HS-27A (cell line): ENCODE measurements around the gene PSORS1C1.
A peak's percentile ranks its signal among the peaks of the same experiment; 100 is the strongest.

Source experiments
- DNase-seq: peaks from one replicate; pipeline ENCODE4 v3.0.0-alpha.2; 2012; ENCODE audit warnings: low read depth, missing footprints

Gene PSORS1C1

DNA sequence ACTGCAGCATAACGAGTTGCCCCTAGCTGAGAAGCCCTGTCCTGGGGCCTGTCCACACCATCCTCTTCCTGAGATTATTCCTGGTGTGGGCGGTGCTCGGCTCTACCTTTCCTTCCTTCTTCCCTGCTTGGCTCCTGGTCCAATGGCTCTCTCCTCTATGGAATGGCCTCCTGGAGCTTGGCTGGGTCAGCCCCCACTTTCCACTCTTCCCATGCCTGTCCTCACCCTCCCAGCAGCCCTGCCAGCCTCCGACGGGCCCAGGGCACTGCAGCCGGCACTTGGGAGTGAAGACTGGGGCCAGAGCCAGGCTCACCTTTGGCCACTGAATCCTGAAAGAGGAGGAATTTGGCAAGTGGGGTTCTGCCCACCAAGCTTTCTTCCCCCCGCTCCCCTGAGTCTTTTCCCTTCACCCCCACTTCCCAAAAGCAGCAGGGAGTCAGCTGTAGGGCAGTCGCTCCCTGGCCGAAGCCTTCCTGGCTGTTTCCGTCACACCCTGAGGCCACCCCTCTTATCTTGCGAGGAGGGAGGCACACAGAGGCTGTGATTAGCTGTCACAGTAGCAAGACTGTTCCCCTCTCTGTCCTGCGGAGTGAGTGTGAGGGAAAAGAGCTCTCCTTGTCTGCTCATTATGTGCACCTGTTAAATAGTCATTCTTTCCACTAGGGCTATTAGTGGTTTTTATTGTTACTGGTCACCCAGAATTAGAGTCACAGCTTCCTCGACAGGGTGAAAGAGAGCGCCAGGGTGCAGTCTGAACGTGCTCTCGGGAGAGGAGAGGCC, 12.0 kb downstream of the PSORS1C1 start:
- DNase-seq = no peak

DNA sequence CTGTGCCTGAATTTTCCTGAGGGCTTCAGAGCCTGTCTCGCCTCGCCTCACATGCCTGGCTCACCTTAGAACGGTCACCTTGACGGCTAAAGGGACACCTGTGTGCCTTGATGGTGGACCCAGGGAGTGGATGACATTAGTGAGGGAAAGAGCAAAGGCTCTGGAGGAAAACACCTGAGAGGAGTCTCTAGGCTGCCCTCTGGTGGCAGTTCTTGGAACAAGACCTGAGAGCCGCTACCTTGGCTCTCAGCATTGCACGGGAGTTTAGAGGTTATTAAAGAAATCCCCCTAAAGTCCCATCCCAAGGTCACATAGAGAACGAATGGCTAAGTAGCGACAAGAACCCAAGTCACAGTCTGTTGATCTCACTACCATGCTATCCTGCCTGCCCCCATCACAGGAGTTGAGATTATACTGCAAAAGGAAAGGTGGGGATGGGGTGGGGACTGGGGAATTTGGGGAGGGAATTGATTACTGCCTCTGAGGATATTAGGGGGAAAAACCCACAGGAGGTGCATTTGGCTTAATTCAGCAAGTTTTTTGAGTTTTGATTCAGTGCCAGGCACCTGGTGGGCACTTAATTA, 13.6 kb downstream of the PSORS1C1 start:
- DNase-seq = peak; percentile 26

DNA sequence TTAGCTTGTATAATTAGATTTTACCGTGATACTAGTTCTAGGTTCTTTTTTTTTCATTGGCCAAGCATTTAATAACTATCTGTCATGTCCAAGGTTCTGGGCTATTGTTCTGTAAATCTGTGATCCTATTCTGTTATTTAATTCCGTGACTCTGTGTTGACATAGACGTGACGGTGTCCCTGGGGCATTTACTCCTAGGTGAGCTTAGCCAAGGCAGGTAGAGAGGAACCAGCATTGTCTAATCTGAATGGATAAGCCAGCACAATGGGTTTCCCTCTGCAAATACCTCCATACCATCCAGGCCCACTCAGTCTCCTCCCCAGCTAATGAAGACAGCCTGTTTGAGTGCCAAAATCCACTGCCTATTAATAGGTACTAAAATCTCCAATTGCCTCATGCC, 14.5 kb downstream of the PSORS1C1 start:
- DNase-seq = no peak

DNA sequence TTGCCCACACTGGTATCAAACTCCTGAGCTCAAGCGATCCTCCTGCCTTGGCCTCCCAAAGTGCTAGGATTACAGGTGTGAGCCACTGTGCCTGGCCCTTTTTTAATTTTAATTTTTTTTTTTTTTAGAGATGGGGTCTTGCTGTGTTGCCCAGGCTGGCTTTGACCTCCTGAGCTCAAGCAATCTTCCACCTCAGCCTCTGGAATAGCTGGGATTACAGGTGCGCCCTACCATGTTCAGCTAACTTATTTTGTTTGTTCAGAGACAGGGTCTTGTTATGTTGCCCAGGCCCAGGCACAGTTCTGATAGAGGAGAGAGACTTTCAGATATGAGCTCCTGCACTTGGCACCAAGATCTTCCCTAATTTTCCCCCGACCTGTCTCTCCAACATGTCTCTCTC, 16.2 kb downstream of the PSORS1C1 start:
- DNase-seq = no peak

DNA sequence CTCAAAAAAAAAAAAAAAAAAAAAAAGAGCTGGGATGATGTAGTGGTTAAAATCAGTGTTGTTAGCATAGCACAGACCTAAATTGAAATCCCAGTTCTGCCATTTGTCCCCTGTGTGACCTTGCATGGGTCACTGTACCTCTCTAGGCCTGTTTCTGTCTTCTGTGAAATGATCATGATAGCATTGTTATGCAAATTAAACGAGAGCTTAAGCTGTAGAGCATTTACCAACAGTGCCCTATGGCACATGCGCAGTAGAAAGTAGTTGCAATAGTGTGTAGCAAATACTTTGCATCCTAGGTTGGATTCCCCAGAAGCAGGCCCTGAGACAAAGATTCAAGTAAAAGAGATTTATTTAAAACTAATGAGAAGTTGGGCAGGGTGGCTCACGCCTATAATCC, 17.0 kb downstream of the PSORS1C1 start:
- no peak for DNase-seq

DNA sequence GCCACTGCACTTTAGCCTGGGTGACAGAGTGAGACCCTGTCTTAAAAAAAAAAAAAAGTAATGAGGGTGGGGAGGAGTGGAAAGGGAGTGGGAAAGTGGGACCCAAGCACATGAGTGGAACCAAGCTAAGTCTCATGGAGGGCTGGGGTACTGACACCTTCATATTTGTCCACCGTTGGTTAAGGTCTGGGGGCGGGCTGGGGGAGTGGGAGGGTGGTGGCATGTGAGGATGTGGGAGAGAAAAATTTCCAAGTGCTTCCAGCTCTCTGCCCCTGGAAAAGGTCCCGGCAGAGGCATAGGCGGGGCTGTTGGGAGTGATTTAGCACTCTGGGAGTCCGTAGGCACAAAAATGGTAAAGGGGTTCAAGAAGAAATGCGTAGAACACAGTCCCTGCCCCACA, 18.2 kb downstream of the PSORS1C1 start:
- DNase-seq = no peak

DNA sequence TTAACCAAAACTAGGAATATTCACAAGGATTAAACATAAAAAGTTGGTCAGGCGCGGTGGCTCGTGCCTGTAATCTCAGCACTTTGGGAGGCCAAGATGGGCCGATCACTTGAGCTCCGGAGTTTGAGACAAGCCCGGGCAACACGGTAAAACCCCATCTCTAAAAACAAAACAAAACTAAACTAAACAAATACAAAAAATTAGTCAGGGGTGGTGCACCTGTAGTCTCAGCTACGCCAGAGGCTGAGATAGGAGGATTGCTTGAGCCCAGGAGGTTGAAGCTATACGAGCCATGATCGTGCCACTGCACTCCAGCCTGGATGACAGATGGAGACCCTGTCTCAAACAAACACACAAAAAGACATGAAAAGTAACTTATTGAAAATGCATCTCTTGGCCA, 21.1 kb downstream of the PSORS1C1 start:
- DNase-seq = no peak

DNA sequence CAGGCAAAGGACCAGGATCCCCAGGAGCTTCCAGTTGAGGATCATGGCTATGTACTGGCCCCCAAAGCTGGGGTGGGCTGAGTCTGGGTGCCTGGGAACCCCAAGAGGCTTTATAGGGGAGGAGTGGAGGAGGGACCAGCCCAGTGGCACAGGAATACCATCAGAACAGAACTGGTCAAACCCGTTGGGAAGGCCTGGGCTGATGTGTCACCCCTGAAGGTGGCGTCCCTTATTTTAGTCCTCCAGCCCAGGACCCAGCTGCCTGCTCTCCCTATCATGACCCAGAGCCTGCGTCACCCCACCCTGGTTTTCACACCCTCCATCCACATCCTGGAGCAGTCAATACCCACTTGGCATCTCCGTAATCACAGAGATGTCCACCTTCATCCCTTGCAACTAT, 24.4 kb downstream of the PSORS1C1 start, which contains the start of gene PSORS1C2:
TSS of gene PSORS1C2 (minus strand) at position 85 of the 400 bp plus-strand sequence. CDS start at position 45, 40 bp downstream.
- DNase-seq = no peak

DNA sequence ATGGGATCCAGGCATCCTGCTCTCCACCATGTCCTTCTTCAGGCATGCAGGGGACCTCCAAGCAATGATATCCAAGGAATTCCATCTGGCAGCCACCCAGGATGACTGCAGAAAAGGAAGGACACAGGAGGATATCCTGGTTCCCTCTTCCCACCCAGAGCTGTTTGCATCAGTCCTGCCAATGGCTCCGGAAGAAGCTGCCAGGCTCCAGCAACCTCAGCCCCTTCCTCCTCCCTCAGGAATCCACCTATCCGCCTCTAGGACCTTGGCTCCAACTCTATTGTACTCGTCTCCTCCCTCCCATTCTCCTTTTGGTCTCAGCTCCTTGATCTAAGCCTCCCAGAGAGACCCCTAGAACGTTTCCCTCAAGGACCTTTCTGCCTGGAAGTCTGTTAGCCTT, 25.0 kb downstream of the PSORS1C1 start:
- no peak for DNase-seq

DNA sequence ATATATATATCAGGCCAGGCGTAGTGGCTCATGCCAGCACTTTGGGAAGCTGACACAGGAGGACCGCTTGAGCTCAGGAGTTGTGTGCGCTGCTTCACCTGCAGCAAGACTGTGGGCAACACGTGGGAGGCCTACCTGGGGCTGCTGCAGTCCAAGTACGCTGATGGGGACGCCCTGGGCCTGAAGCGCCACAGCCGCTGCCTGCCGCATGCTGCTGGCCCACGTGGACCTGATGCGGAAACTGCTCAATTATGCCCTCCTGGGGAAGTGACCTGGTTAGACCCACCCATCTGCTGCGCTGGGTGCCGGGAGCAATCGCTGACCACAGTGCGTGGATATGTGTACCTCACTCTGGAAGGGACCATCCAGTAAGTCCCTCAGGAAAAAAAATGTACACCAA, 26.0 kb downstream of the PSORS1C1 start:
- no peak for DNase-seq

DNA sequence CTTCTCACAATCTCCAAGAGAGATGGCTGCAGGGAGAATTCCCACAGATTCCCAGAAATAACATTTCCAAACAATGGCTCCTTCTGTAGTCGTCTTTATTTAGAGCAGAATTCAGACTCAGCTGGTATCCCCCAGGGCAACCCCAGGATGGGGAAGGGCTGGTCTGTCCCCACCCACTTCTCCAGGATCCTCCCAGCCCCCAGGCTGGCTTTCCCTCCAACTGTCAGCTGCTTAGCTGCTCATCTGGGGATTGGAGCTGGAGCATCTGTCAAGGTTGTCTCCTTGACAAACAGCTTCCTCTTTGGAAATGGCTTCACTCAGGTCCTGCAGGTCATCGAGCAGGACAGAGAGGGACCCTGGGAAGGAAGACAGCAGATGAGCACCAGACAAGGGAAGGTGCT, 27.8 kb downstream of the PSORS1C1 start:
- no peak for DNase-seq

DNA sequence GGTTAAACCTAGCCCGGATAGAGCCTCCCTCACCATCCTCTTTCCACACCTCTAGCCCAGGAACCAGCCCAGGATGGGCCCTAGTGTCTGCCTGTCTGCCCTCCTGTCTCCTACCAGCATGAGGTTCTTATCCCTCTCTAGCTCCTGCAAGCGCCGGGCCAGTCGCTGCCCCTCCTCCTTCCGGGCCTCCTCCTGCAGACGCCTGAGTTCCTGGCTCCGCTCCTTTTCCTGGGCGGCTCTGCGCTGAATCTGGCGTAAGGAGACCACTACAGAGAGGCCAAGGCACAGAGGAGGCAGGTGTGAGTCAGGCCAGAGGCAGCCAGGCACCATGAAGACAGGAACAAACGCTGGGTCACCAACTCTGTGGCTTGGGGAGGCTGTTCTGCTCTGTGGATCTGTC, 28.5 kb downstream of the PSORS1C1 start:
- DNase-seq = no peak

DNA sequence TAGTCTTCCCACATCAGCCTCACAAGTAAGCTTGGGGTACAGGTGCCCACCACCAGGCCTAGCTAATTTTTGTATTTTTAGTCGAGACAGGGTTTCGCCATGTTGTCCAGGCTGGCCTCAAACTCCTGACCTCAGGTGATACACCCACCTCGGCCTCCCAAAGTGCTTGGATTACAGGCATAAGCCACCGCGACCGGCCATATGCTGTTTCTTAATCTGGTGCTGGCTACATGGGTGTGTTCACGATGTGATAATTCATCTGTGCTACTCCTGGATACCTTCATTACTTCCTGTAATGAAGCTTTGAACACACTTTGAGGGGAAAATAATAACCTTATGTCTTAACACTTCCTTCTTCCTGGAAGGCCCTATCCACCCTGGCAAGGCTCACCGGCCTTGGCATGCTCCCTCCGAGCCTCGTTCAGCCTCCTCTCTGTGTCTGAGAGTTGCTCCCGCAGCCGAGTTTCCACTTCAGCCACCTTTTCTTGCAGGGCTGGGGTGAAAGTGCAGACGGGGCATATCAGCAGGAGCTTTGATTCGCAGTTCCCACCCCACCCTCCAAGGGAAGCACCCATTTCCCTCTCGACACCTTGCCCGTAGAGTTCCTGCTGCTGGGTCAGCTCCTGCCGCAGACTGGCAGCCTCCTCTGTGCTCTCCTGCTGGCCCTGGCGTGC, 29.8 kb downstream of the PSORS1C1 start:
- DNase-seq = no peak

DNA sequence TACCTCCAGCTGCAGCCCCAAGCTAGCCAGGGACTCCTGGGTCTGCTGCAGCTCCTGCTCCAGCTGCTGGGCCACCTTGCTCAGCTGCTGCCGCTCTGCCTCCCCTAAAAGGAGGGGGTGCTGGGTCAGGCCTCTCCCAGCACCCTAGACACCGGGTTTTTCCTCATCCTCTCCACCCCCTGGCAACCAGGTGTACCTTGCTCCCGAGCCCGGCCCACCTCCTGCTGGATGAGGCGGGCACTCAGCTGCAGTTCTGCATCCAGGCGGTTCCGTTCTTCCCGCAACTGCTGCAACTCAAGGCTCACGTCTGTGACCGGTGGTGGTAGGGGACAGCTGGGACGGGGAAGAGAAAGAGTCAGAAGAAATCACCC, 30.4 kb downstream of the PSORS1C1 start:
- DNase-seq = no peak

DNA sequence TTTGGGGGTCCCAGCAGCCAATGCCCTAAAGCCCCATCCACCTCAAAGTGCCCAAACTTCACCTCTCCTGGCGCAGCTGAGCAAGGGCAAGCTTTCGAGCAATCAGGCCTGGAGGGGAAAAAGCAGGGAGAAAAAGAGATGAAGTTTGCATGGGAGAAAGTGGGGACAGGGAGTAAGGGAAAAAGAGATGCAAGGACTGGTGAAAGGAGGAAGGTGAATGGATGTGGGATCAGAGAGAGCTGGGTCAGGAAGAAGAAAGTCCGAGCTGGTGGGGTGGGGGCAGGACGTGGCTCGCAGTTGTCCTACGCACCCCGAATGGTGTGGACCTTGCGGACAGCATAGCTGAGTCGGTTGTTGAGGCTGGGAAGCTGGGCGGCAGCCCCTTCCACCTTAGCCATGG, 30.8 kb downstream of the PSORS1C1 start:
- no peak for DNase-seq

DNA sequence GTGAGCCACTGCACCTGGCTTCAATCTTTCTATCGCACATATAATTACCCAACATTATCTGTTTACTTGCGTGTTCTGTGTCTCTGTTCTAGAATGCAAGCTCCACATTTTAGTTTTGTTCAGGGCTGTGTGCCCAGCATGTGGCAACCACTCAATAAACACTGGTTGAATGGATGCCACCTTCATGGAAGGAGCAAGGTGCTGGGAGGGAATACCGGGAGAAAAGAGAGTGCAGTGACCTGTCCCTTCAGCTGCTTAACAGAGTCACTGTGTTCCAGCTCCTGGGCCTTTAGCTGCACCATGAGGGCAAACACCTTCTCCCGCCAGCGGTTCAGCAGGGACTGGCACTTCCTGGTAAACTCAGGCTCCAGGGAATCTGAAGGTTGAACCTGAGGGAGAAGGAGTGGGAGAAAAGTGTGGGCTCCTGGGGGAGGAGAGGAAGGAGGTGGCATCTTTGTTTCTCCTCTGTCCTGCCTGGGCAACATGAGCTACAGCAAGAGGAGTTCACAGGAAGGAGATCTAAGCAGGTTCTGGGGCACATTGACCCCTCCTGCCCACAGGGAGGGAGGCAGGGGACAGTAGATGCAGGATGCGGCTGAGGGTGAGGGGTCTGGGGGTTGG, 35.3 kb downstream of the PSORS1C1 start:
- no peak for DNase-seq

DNA sequence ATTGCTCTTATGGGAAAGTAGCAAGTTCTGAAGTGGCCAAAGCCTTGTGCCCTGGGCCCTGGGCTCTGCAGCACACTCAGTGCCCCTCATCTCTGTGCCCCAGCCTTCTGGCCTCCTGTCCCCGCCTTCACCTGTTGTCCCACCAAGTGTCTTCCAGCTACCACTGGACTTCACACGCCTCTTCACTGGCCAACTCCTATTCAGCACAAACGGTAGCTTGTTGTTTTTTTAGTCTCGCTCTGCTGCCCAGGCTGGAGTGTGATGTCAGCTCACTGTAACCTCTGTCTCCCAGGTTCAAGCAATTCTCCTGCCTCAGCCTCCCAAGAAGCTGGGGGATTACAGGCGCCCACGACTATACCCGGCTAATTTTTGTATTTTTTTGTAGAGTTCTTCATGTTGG, 38.2 kb downstream of the PSORS1C1 start:
- DNase-seq = no peak

DNA sequence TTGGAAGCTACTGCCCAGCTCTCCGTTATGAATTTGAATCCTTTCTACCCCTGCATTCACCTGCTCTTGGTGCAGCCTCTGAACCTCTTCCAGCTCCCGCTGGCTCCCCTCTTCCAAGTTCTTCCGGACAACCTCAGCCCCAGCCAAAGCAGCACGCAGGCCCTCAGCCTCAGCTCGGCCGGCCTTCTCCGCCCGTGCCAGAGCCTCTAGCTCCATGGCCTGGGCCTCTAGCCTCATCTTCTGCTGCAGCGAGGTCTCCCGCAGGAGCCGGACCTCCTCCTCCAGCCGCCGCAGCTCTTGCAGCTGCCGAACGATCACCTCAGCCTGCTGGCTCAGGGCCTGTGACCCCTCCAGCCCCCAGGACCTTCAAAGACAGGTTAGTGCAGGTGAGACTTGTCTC, 39.8 kb downstream of the PSORS1C1 start:
- no peak for DNase-seq

DNA sequence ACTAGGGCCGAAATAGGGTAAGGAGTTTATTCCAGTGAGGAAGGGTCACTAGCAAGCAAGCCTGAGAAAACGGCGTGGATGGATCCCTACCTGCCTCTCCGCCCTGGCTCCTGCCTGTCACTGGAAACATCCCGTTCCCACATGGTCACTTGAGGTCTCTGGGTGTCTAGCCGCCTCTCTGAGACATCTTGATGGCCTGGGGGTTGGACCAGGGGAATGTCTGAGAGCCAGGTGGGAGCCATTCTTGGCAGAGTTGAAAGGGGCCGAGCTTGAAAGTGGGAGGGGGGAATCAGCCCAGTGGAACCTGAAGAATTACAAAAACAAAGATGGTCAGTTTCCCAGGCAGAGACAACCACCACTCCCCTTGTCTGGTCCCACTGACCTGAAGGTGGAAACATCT, 42.0 kb downstream of the PSORS1C1 start:
- DNase-seq = no peak

DNA sequence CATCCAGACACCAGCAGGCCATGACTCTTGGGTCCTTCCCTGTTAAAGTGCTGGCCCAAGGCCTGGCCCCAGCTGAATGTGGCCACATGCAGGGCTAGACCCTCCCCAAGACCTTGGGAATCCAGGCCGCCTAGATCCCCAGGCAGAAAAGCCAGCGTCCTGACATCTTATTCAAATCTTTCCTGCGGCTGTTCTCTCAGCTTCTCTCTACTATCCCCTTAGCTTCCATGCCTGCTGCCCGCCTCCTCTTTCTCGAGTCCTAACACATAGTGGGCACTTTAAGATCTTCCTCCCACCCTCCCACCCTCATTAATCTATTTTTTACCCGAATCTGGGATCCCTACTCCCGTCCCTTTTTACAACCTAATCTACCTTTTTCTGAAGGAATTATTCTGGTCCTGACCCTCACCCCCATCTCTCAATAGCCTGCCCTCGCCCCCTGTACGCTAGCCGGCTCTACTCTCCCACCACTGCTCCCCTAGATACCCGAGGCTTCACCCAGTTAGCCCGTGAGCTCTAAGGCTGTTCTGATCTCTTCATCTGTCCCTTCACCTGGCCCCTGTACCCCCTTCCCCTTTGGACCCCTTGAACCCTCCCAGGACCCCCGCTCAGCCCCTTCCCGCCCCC, 43.0 kb downstream of the PSORS1C1 start, which contains the start of gene CCHCR1:
TSS of gene CCHCR1 (minus strand) at position 290 of the 627 bp plus-strand sequence. CDS start at position 88, 202 bp downstream.
- no peak for DNase-seq

DNA sequence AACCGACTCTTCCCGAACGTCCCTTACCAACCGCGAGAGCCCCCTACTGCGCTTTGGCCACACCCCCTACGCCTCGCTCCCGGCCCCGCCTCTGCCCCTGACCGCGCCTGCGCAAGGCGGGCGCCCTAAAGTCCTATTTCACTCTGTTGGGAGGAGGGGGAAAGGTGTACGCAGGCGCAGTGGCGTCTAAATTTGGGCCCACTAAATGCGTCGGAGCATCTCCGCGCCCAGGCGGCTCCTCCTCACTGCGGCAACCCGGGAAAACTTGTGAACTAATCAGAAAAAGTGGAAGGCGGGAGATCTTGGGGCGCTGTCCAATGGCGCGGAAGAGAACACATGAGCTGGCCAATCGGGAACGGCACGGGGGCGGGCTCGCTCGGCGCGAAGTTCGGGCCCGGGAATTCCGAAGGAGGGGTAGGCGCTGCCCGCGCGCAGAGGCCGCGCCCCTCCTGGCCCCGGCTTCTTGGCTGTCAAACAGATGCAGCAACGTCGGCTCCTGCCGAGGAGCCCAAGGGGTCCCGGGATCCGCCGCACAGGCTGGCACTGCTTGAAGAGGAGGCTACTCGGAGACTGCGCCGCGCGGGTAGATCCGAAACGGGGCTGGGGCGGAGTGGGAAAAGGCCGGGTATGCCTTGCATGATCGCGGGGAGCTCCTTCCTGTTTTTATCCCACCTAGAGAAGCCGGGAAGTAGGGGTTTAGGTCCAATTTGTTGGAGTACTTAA, 43.7 kb downstream of the PSORS1C1 start, which contains the start of gene TCF19:
TSS of gene TCF19 (plus strand) at position 450 of the 723 bp plus-strand sequence. CDS start 881 bp downstream, outside the sequence.
- peak; percentile 99 for DNase-seq
